Cardiac fibroblast (primary cell): ENCODE data around the gene HOXA13.

ENCODE experiments used
- DNase-seq, 2 donors: peaks; one replicate each; pipeline versions ENCODE4 v3.0.0 to v3.0.0-alpha.2; 2010; ENCODE audit warnings: low read depth in 2 of 2
- H3K4me3 ChIP-seq, 2 donors: replicated peaks in 1 of 2; 1 replicate in 1 of 2; 2 replicates in 1 of 2; pipeline ENCODE4 v1.5.1; 2011; ENCODE audit warnings: low read depth in 2 of 2, low read length in 2 of 2, mild to moderate bottlenecking in 2 of 2, moderate library complexity in 1 of 2
- TF ChIP-seq, protein P1 (sequence below): IDR thresholded peaks from one replicate; pipeline ENCODE4 v1.5.1; 2011; ENCODE audit warnings: low read depth, mild to moderate bottlenecking, low read length, inconsistent platforms

HOXA13 gene

DNA sequence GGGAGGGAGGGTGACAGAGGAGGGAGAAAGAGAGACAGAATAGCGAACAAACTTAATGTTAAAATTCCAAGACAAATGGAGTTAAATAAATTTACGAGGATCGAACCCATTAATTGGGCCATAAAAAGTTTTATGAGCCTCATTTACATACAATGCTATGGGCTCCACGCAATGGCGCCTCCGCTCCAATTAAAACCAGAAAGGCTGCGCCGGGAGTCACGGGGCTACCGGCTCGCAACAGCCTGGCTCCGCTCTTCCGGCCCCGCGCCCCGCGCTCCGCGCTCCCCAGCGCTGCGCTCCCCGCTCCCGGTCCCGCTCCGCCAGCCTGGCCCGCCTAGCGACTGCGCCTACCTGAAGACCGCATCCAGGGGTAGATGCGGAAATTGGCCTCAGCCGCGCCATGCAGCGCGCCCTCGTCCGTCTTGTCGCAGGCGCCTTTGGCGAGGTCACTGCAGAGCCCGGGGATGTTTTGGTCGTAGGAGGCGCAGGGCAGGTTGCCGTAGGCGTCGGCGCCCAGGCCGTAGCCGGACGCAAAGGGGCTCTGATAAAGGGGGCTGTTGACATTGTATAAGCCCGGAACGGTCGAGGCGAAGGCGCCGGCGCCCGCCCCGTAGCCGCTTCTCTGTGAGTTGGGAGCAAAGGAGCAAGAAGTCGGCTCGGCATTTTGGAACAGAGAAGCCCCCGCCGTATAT lies 43.9 kb downstream of the HOXA13 start:
- TF ChIP-seq, protein P1, sequence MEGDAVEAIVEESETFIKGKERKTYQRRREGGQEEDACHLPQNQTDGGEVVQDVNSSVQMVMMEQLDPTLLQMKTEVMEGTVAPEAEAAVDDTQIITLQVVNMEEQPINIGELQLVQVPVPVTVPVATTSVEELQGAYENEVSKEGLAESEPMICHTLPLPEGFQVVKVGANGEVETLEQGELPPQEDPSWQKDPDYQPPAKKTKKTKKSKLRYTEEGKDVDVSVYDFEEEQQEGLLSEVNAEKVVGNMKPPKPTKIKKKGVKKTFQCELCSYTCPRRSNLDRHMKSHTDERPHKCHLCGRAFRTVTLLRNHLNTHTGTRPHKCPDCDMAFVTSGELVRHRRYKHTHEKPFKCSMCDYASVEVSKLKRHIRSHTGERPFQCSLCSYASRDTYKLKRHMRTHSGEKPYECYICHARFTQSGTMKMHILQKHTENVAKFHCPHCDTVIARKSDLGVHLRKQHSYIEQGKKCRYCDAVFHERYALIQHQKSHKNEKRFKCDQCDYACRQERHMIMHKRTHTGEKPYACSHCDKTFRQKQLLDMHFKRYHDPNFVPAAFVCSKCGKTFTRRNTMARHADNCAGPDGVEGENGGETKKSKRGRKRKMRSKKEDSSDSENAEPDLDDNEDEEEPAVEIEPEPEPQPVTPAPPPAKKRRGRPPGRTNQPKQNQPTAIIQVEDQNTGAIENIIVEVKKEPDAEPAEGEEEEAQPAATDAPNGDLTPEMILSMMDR, result no peak
- no peak overlapping the region for H3K4me3 ChIP-seq
- DNase-seq, result no peak

DNA sequence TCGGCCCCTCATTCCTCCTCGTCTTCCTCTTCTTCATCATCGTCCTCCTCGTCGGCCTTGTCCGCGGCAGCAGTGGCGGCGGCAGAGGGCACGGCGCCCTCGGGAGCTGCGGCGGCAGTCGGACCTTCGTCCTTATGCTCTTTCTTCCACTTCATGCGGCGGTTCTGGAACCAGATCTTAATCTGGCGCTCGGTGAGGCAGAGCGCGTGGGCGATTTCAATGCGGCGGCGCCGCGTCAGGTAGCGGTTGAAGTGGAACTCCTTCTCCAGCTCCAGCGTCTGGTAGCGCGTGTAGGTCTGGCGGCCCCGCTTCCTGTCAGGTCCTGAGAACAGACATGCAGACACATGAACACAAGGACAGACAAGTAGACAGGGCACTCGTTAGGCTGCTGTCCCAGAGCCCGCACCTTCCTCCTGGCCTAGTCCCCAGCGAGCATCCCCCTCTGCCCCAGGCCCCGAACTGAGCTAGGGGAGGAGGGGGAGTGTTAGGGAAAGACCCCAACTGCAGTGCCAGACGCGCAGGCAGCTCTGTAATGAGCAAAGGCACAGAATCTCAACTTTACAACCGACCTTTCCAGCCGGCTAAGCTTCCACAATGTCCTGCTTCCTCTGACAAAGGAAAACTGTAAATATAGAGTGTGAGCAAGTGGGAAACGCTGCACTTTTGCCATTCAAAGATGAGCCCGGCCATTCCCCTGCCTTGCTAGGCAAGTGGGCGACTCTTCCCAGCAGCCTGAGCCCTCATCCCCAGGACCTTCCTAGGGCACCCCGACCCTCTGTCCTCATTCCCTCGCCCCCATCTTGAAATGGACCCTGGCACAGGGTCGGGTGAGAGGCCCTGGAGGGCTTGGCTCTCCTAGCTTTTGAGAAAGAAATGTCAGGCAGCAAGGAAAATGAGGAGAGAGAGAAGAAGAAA lies 44.7 kb downstream of the HOXA13 start:
- no peak for DNase-seq
- no peak overlapping the region for H3K4me3 ChIP-seq
- TF ChIP-seq, protein P1, result no peak

DNA sequence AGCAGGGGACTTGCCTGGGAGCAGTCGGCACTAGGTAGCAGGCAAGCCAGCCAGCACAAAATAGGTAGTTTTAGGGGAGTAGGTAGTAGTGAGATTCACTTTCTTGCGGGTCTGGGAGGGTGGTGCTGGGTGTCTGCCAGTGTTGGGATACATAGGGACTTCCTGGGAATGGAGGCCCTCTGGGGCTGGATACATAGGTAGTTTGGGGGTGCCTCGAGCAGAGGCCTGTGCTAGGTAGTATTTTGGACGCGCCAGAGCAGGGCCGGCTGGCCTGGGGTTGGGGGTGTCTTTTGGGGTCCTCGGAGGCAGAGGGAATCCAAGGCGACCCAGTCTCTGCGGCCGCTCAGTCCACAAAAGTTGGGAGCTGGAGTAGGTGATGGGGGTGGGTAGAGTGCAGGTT lies 45.5 kb downstream of the HOXA13 start:
- H3K4me3 ChIP-seq, result no peak overlapping the region
- DNase-seq, result no peak
- TF ChIP-seq, protein P1, result no peak

DNA sequence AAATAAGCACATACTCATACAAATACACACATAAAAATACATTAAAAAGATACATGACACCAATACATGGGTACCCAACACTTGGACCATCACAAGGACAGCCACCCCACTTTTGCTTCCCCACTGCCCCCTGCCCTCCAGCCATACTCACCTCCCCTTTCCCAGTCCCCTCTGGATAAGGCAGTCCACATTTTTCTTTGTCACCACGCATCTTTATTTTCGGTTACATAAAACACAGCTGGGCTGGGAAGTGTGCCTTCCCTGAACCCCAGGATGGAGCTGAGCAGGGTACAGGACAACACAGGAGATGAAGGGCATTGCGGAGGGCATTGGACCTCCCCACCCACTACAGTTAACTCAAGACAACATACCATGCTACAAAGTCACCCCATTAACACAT lies 46.4 kb downstream of the HOXA13 start:
- TF ChIP-seq, protein P1, result no peak
- no peak for DNase-seq
- no peak overlapping the region for H3K4me3 ChIP-seq

DNA sequence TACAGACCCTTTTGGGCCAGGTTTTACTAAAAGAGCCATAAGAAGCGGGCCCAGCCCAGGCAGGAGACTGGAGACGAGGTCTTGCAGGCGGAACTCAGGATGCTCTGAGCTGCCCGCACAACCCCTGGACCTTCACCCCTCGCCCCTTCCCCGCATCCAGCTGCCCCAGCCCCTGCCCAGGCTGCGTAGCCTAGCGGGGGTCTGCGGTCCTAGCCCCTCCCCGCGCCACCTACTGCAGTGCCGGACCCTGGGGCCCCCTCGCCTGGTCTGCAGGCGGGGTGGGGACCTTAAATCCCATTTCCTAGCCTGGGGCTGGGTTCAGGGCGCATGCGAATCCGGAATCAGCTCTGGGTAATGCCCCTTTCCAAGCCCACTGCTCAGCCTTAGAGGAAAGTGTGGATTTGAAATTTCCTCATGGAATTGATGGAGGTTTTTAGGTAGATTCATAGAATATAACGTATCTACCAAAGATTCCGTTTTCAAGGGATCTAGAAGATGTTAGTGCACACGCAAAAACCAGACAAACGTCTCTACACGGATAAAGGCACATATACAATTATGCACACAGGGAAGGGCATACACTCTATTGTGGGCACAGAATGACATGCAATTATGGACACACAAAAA lies 47.0 kb downstream of the HOXA13 start:
- no peak for DNase-seq
- TF ChIP-seq, protein P1, result no peak
- no peak overlapping the region for H3K4me3 ChIP-seq

DNA sequence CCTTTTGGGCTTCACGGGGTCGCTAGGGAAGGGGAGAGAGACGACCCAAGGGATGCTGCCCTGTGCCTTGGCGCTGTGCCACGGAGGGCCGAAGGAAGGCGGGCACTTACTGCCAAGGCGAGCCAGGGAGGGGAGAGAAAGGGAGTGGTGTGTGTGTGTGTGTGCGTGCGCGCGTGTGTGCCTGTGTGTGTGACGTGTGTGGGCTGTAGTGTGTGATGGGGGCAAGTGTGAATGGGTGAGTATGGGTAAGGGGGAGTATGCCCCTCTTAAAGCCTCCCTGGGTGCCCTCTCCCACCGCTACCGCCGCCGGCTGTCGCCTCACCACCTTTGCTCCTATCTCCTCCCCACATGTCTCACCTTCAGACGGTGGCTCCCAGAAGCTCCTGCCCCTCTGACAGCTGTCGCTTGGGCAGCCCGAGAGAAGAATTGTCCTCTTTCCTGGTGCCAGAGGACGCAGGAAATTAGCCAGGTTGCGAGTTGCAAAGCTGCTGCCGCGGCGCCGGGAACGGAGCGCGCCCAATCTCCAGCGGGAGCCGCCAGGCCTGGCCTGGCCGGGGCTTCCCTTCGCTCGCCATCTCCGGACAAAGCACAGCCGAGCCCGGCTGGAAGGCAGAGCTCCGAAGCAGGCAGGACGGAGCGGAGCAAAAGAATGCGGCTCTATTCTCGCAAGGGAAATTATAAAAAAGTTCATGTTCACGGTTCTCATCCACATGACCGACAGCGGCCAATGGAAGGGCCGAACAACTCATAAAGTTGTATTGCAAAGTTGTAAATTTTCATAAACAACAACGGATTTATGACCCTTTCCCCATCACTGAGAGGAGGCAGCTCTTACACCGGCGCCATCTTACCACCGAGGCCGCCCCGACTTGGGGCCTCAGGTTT lies 47.7 kb downstream of the HOXA13 start, which contains the start of gene HOXA3:
Gene HOXA3 (minus strand): TSS at position 653 of the 885 bp plus-strand sequence. CDS start 41,943 bp downstream, outside the sequence.
- TF ChIP-seq, protein P1, result no peak
- no peak within 1 kb of the TSS for H3K4me3 ChIP-seq
- DNase-seq, result no peak
